Endothelial cell of umbilical vein (primary cell): ENCODE data around the gene LUC7L2.

ENCODE experiments used
- CTCF ChIP-seq, 2 donors: IDR thresholded peaks; 1 replicate in 1 of 2; 2 replicates in 1 of 2; pipeline ENCODE4 v1.5.1; 2011; ENCODE audit warnings: low read length in 2 of 2, mild to moderate bottlenecking in 2 of 2, moderate library complexity in 2 of 2, control low read depth in 1 of 2, inconsistent platforms in 1 of 2, low read depth in 1 of 2; ENCODE audit not compliant: insufficient read depth in 1 of 2; ENCODE audit errors: extremely low read depth in 1 of 2
- EZH2 ChIP-seq: IDR thresholded peaks from 2 replicates; pipeline ENCODE4 v1.6.1; 2012; ENCODE audit warnings: borderline replicate concordance, low read depth, mild to moderate bottlenecking, moderate library complexity, low read length, inconsistent platforms; ENCODE audit not compliant: severe bottlenecking
- FOS ChIP-seq: IDR thresholded peaks from 2 replicates; pipeline ENCODE4 v1.6.1; 2011; ENCODE audit warnings: mild to moderate bottlenecking, low read length, moderate library complexity, borderline replicate concordance; ENCODE audit not compliant: insufficient read depth
- GATA2 ChIP-seq: IDR thresholded peaks from 2 replicates; pipeline ENCODE4 v1.7.0; 2011; ENCODE audit warnings: low read depth, mild to moderate bottlenecking, moderate library complexity, mixed read lengths, low read length; ENCODE audit not compliant: insufficient read length, insufficient read depth
- JUN ChIP-seq: IDR thresholded peaks from 2 replicates; pipeline ENCODE4 v1.6.1; 2011; ENCODE audit warnings: borderline replicate concordance, low read depth; ENCODE audit not compliant: insufficient read length, insufficient read depth
- MAX ChIP-seq: IDR thresholded peaks from 2 replicates; pipeline ENCODE4 v1.6.1; 2011; ENCODE audit not compliant: insufficient read depth, insufficient read length
- MYC ChIP-seq: IDR thresholded peaks from one replicate; pipeline ENCODE4 v1.6.1; 2011; ENCODE audit warnings: mild to moderate bottlenecking, low read depth, low read length
- POLR2A ChIP-seq: IDR thresholded peaks from 2 replicates; pipeline ENCODE4 v1.6.1; 2012; ENCODE audit warnings: low read depth, mild to moderate bottlenecking, control low read depth, low read length
- POLR2AphosphoS5 ChIP-seq: IDR thresholded peaks from 2 replicates; pipeline ENCODE4 v1.6.1; 2012; ENCODE audit warnings: low read depth, mild to moderate bottlenecking, control low read depth, low read length, moderate library complexity; ENCODE audit not compliant: insufficient read depth

GRCh38 chr7:139471740-139472353 lies 112.2 kb downstream of the LUC7L2 start:
- no peak for TF ChIP-seq POLR2AphosphoS5
- no peak for TF ChIP-seq MAX
- TF ChIP-seq CTCF (IDR thresholded peaks at IDR 0.05; ENCODE audit: extremely low read depth in 1 of 2, insufficient read depth in 1 of 2, low read depth in 1 of 2, low read length in 2 of 2) = no peak
- TF ChIP-seq POLR2A = no peak
- no peak for TF ChIP-seq FOS
- TF ChIP-seq MYC = no peak
- no peak for TF ChIP-seq EZH2
- no peak for TF ChIP-seq JUN
- TF ChIP-seq GATA2 = no peak
